HCT116 (cell line): ENCODE results near the gene JCAD. TPM values are rescaled to one million over a fixed set of nuclear protein-coding genes. Genes with fewer than 3 reads are reported as not detected.

ENCODE experiments used
- ATAC-seq: fragments of 200-7000 bp; cut with Tn5 transposase; 2 replicates; pipeline ENCODE4 v1.9.1; 2020; ENCODE audit warnings: mild to moderate bottlenecking, moderate library complexity
- BruUV-seq: library from RNA; stranded (reverse); fragments of 400-500 nt; replicated peaks from 2 replicates; lab custom pipeline; 2021; lab: Mats Ljungman, UMichigan
- CTCF ChIA-PET: fragments of 300-600 bp; sonication (Branson Sonifier 250); formaldehyde crosslinking; loops from one replicate; lab custom pipeline; 2021; ENCODE audit warnings: antibody characterized with exemption; lab: Charles Lee
- POLR2A ChIA-PET: fragments of 300-600, 350-600 bp; sonication (Branson Sonifier 250); formaldehyde crosslinking; loops from one replicate; lab custom pipeline; 2021; ENCODE audit warnings: antibody characterized with exemption; lab: Charles Lee
- RAD21 ChIA-PET, 2 experiments: fragments of 300-600 bp; sonication (Branson Sonifier 250); formaldehyde crosslinking; loops; one replicate each; lab custom pipeline; 2023; ENCODE audit warnings: low total read pairs in 2 of 2; ENCODE audit not compliant: uncharacterized antibody in 2 of 2, unreplicated experiment in 2 of 2, low non-redundant PET in 1 of 2; lab: Charles Lee
- DNase-seq: peaks from one replicate; pipeline ENCODE4 v3.0.0-alpha.2; 2010; ENCODE audit warnings: low read depth, low spot score
- H2AFZ ChIP-seq: fragments of 200-600 bp; shearing (Covaris generic), sonication (generic); 2 replicates; pipeline ENCODE4 v1.6.1; 2017; ENCODE audit warnings: low read depth, mixed run types, mixed read lengths, antibody characterized with exemption, low read length; ENCODE audit not compliant: poor library complexity, severe bottlenecking
- H3K27ac ChIP-seq: 2 replicates; pipeline ENCODE4 v1.5.1; 2012; ENCODE audit warnings: low read depth, low read length
- H3K27me3 ChIP-seq: fragments of 200-600 bp; sonication (generic); 2 replicates; pipeline ENCODE4 v1.6.1; 2016; ENCODE audit warnings: mixed run types, low read length, mixed read lengths; ENCODE audit not compliant: insufficient read depth
- H3K36me3 ChIP-seq, 2 experiments: fragments of 200-500 bp in 1 of 2; fragments of 200-600 bp in 1 of 2; sonication (Bioruptor generic) in 1 of 2; sonication (generic) in 1 of 2; 2 replicates each; pipeline versions ENCODE4 v1.5.1 to v1.6.1; 2014 to 2016; ENCODE audit warnings: low read length in 2 of 2, inconsistent platforms in 1 of 2, mixed read lengths in 1 of 2, mixed run types in 1 of 2; ENCODE audit not compliant: insufficient read depth in 2 of 2, control insufficient read depth in 1 of 2
- H3K4me1 ChIP-seq, 2 experiments: fragments of 200-600 bp in 1 of 2; sonication (generic) in 1 of 2; 2 replicates each; pipeline versions ENCODE4 v1.5.1 to v1.6.1; 2012 to 2017; ENCODE audit warnings: low read length in 2 of 2, inconsistent platforms in 1 of 2, mild to moderate bottlenecking in 1 of 2, mixed read lengths in 1 of 2, mixed run types in 1 of 2, moderate library complexity in 1 of 2; ENCODE audit not compliant: insufficient read depth in 2 of 2, control insufficient read depth in 1 of 2
- H3K4me2 ChIP-seq: fragments of 200-600 bp; sonication (generic); 2 replicates; pipeline ENCODE4 v1.6.1; 2017; ENCODE audit warnings: mixed run types, low read length, mixed read lengths
- H3K4me3 ChIP-seq, 2 experiments: fragments of 200-600 bp in 1 of 2; sonication (generic) in 1 of 2; replicated peaks in 1 of 2; 2 replicates each; pipeline ENCODE4 v1.5.1; 2011 to 2016; ENCODE audit warnings: low read length in 2 of 2, control low read depth in 1 of 2, low read depth in 1 of 2, mild to moderate bottlenecking in 1 of 2, mixed read lengths in 1 of 2, mixed run types in 1 of 2
- H3K79me2 ChIP-seq: fragments of 200-600 bp; sonication (generic); 2 replicates; pipeline ENCODE4 v1.6.1; 2017; ENCODE audit warnings: mild to moderate bottlenecking, mixed run types, low read length, moderate library complexity, mixed read lengths; ENCODE audit not compliant: insufficient read depth
- H3K9ac ChIP-seq: fragments of 200-600 bp; sonication (generic); 2 replicates; pipeline ENCODE4 v1.6.1; 2016; ENCODE audit warnings: low read length, mixed read lengths
- H3K9me2 ChIP-seq: fragments of 200-600 bp; sonication (generic), shearing (Covaris generic); 2 replicates; pipeline ENCODE4 v1.6.1; 2017; ENCODE audit warnings: mixed run types, mild to moderate bottlenecking, moderate library complexity; ENCODE audit not compliant: insufficient read depth
- H3K9me3 ChIP-seq, 2 experiments: fragments of 200-500 bp in 1 of 2; fragments of 200-600 bp in 1 of 2; sonication (Bioruptor generic) in 1 of 2; sonication (generic) in 1 of 2; 2 replicates each; pipeline ENCODE4 v1.6.1; 2014 to 2017; ENCODE audit warnings: low read length in 2 of 2, mixed read lengths in 2 of 2, inconsistent platforms in 1 of 2, low read depth in 1 of 2, mild to moderate bottlenecking in 1 of 2, mixed run types in 1 of 2, moderate library complexity in 1 of 2; ENCODE audit not compliant: control insufficient read depth in 1 of 2, insufficient read depth in 1 of 2
- H4K20me1 ChIP-seq: fragments of 200-600 bp; sonication (generic), shearing (Covaris generic); 2 replicates; pipeline ENCODE4 v1.6.1; 2017; ENCODE audit warnings: mixed run types, mild to moderate bottlenecking, moderate library complexity; ENCODE audit not compliant: insufficient read depth
- ATF3 ChIP-seq: IDR thresholded peaks from 2 replicates; pipeline ENCODE4 v1.6.1; 2012
- CBX3 ChIP-seq: IDR thresholded peaks from 2 replicates; pipeline ENCODE4 v1.6.1; 2012; ENCODE audit warnings: low read depth
- CEBPB ChIP-seq: IDR thresholded peaks from 2 replicates; pipeline ENCODE4 v1.6.1; 2012; ENCODE audit warnings: low read depth
- CTCF ChIP-seq, 3 experiments: fragments of 200-600 bp in 1 of 3; sonication (generic) in 1 of 3; IDR thresholded peaks in 2 of 3; conservative IDR thresholded peaks in 1 of 3; 2 replicates each; pipeline ENCODE4 v1.5.1; 2012 to 2017; ENCODE audit warnings: low read depth in 2 of 3, low read length in 2 of 3, antibody characterized with exemption in 1 of 3, borderline replicate concordance in 1 of 3, control low read depth in 1 of 3, mild to moderate bottlenecking in 1 of 3, mixed read lengths in 1 of 3, mixed run types in 1 of 3, moderate library complexity in 1 of 3; ENCODE audit not compliant: insufficient read depth in 1 of 3
- EGR1 ChIP-seq: IDR thresholded peaks from 2 replicates; pipeline ENCODE4 v1.6.1; 2012; ENCODE audit warnings: low read depth
- ELF1 ChIP-seq: IDR thresholded peaks from 2 replicates; pipeline ENCODE4 v1.6.1; 2012; ENCODE audit warnings: low read depth, borderline replicate concordance
- EZH2 ChIP-seq: fragments of 200-600 bp; sonication (generic); IDR thresholded peaks from 2 replicates; pipeline ENCODE4 v1.6.1; 2017; ENCODE audit warnings: antibody characterized with exemption, mixed run types
- FOSL1 ChIP-seq: IDR thresholded peaks from 2 replicates; pipeline ENCODE4 v1.6.1; 2012; ENCODE audit warnings: low read depth
- POLR2A ChIP-seq: IDR thresholded peaks from 2 replicates; pipeline ENCODE4 v1.7.0; 2011; ENCODE audit warnings: borderline replicate concordance; ENCODE audit not compliant: insufficient read depth, insufficient read length; ENCODE audit errors: extremely low read depth
- POLR2AphosphoS5 ChIP-seq: IDR thresholded peaks from 2 replicates; pipeline ENCODE4 v1.6.1; 2011; ENCODE audit warnings: mild to moderate bottlenecking, low read depth, low read length, moderate library complexity
- RAD21 ChIP-seq: IDR thresholded peaks from 2 replicates; pipeline ENCODE4 v1.6.1; 2012; ENCODE audit warnings: low read depth, mild to moderate bottlenecking
- SIN3A ChIP-seq: IDR thresholded peaks from 2 replicates; pipeline ENCODE4 v1.6.1; 2012; ENCODE audit warnings: low read depth
- SP1 ChIP-seq: IDR thresholded peaks from 2 replicates; pipeline ENCODE4 v1.6.1; 2012; ENCODE audit warnings: low read depth
- SRF ChIP-seq: IDR thresholded peaks from 2 replicates; pipeline ENCODE4 v1.6.1; 2012; ENCODE audit warnings: low read depth
- YY1 ChIP-seq: IDR thresholded peaks from 2 replicates; pipeline ENCODE4 v1.6.1; 2011; ENCODE audit warnings: low read length, low read depth, moderate library complexity, mild to moderate bottlenecking; ENCODE audit not compliant: insufficient replicate concordance; ENCODE audit errors: extremely low read depth
- ZFX ChIP-seq: fragments of 450-650 bp; IDR thresholded peaks from 2 replicates; pipeline ENCODE4 v1.6.1; 2017
- ZNF274 ChIP-seq: fragments of 200-500 bp; sonication (Bioruptor generic); IDR thresholded peaks from 2 replicates; pipeline ENCODE4 v1.6.1; 2014; ENCODE audit warnings: mild to moderate bottlenecking, low read depth, low read length, inconsistent platforms
- intact Hi-C: fragments of 100-400 bp; cut with micrococcal nuclease; formaldehyde crosslinking; loops from 2 replicates; pipeline ENCODE4 v1.10.0; 2022
- total RNA-seq: library from RNA; stranded (reverse); gene quantifications from one replicate; pipeline ENCODE4 v1.2.1, GENCODE V29; 2021; ENCODE audit not compliant: unreplicated experiment

The JCAD gene
- total RNA-seq, 1 experiment from 2014 or later = 17.5 TPM

- DNase-seq (peak; percentile 29), ATAC-seq (peak; percentile 80)
- ChIA-PET RAD21 (interaction anchor here in 1 of 2 experiments (0.8 to 1.0 kb wide), 2 partner anchors 33 to 35 kb away, joined by 3 read pairs; partner anchors contain the start of gene JCAD), POLR2A (no interaction called here), CTCF (interaction anchor here (1.2 to 1.9 kb wide), 3 partner anchors 16 to 498 kb away, joined by 3 to 4 read pairs (median 4); no protein-coding TSS in a partner anchor)
- H3K9me2 ChIP-seq = no peaks in the 10 kb centered on the region
- H3K9ac ChIP-seq = no peak overlapping the region
- no peaks in the 10 kb centered on the region for H3K9me3 ChIP-seq
- H3K27ac ChIP-seq = no peak overlapping the region
- no peaks in the 10 kb centered on the region for H3K36me3 ChIP-seq
- no peak for TF ChIP-seq ATF3
- no peak for TF ChIP-seq CBX3
- TF ChIP-seq ZNF274 = no peak
- no peak for TF ChIP-seq YY1
- no peak for TF ChIP-seq SIN3A
- TF ChIP-seq ELF1 = no peak
- no peak for TF ChIP-seq CEBPB
- no peak for TF ChIP-seq EZH2
- no peak for TF ChIP-seq EGR1
- no peak for TF ChIP-seq POLR2A
- TF ChIP-seq SP1 = no peak
- no peak for TF ChIP-seq CTCF (IDR thresholded peaks at IDR 0.05 in 2 of 3, conservative IDR thresholded peaks at IDR 0.05 in 1 of 3; ENCODE audit: borderline replicate concordance in 1 of 3, insufficient read depth in 1 of 3, low read depth in 2 of 3, low read length in 2 of 3)
- 0 out of 2 replicates have a peak, but pooled peaks have one; percentile 18 for TF ChIP-seq POLR2AphosphoS5
- no peak for TF ChIP-seq ZFX
- 0 out of 2 replicates have a peak, but pooled peaks have one; percentile 7 for TF ChIP-seq FOSL1
- TF ChIP-seq RAD21 = peak; percentile 37
- no peak for TF ChIP-seq SRF
- no TSS peak for BruUV-seq
- H3K79me2 ChIP-seq = no peaks in the 10 kb centered on the region
- H3K4me2 ChIP-seq = peak overlapping the region; percentile 51
- H2AFZ ChIP-seq = peak overlapping the region; percentile 97
- H3K4me3 ChIP-seq = no peak overlapping the region
- intact Hi-C loops = no loop called here
- H3K27me3 ChIP-seq = no peaks in the 10 kb centered on the region
- H3K4me1 ChIP-seq = peaks cover 3 to 18% of the 10 kb centered on the region in 2 experiments; a peak in 3 of 4 replicates
- H4K20me1 ChIP-seq = no peaks in the 10 kb centered on the region
These were observed 32.9 kb upstream of the JCAD start for GRCh38 chr10:30092151-30092790.
